HK-2 (cell line): Measurements from ENCODE around the gene MRPL20.
"Not testable (repeated sequence)": the region's sequence is repeated elsewhere in the genome, so short reads cannot be mapped to it uniquely, and the experiment has no call there.

Source experiments
- DNase-seq: peaks from one replicate; pipeline ENCODE4 v3.0.0-alpha.2; 2018; ENCODE audit not compliant: unreplicated experiment

MRPL20 gene

DNA sequence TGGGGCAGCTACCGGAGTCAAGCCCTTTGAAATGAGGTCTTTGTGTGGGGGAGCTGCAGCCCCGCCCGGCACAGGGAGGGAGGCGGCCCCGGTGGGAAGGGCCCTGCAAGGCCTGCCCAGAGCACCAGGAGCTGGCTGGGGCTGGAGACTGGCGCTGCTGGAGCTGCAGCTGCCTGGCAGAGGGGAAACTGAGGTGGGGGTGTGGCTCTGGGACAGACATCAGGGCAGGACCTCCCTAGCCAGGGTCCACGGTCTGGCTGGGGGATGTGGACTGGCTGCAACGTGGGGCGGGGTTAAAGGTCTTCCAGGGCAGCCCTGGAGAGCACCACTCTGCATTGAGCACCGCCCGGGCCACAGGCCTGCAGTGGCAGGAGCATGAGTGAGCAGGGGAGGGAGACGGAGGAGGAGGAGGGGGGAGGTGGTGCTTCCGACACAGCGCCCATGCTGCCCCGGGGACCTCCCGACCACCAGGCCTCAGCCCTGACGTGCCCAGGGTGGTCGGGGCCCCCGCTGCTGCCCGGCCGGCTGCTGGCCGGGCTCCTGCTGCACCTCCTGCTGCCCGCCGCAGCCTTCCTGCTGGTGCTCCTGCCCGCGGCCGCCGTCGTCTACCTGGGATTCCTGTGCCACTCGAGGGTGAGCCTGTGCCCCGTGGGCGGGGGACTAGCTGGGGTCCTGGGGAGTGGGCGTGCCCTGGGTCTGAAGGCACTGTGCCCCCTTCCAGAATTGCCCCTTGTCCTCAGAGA is 18.8 kb upstream of the MRPL20 start:
- DNase-seq: no peak

DNA sequence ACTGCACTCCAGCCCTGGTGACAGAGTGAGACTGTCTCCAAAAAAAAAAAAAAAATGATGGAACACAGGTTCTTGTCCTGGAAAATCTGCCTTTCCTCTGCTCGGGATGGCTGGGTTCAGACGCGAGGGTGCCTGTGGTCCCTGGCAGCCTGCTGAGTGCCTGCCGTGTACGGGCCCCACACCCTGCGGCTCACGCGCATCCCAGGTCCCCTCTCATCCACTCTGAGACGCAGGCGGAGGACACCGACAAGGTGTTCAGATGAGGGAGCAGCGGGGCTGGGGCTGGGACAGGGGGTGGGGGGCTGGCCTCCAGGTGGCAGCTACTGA is 18.3 kb upstream of the MRPL20 start:
- no peak for DNase-seq

DNA sequence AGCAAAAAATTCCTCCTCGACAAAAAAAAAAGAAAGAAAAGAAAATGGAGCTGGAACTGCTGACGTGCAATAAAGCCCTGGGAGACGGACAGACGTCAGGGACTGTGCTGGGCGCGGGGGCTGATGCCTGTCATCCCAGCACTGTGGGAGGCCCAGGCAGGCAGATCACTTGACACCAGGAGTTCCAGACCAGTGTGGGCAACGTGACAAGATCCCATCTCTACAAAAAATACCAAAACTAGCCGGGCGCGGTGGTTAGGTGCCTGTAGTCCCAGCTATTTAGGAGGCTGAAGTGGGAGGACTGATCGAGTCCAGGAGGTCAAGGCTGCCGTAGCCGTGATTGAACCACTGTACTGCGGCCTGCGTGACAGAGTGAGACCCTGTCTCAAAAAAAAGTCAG is 17.6 kb upstream of the MRPL20 start:
- DNase-seq: no peak

DNA sequence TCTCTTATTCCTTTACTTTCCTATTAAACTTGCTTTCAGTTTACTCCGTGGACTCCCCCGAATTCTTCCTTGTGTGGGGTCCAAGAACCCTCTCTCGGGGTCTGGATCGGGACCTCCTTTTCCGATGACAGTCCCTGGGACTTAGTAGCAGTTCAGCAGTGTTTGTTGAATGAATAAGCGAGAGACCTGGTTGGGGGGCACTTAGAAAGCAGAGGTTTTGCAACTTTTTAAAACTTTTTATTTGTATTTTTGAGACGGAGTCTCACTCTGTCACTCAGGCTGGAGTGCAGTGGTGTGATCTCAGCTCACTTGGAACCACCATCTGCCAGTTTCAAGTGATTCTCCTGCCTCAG is 16.1 kb upstream of the MRPL20 start:
- no peak for DNase-seq

DNA sequence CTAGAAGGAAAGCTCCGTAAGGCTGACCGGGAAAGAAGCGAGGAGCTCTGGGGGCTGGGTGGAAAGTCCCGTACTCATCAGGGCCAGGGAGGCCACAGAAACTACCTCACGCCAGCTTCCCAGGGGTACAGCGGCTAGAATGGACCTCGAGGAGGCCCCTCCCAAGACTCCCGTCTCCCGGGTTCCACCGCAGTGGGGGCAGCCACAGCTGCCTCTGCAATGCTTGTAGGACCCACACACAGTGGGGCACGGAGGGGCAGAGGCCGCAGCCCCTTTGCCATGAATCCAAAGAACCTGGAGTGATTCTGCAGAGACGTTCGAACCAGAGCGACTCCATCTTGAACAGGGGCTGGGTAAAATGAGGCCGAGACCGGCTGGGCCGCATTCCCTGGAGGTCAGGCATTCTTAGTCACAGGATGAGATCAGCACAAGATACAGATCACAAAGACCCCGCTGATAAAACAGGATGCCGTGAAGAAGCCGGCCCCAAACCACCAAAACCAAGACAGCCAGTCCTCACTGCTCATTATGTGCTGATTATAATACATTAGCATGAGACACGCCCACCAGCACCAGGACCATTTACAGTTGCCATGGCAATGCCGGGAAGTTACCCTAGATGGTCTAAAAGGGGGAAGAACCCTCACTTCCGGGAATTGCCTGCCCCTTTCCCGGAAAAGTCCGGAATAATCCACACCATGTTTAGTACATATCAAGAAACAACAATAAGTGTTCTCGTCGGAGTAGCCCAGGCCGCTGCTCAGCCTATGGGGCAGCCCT is 15.6 kb upstream of the MRPL20 start:
- DNase-seq: no peak

DNA sequence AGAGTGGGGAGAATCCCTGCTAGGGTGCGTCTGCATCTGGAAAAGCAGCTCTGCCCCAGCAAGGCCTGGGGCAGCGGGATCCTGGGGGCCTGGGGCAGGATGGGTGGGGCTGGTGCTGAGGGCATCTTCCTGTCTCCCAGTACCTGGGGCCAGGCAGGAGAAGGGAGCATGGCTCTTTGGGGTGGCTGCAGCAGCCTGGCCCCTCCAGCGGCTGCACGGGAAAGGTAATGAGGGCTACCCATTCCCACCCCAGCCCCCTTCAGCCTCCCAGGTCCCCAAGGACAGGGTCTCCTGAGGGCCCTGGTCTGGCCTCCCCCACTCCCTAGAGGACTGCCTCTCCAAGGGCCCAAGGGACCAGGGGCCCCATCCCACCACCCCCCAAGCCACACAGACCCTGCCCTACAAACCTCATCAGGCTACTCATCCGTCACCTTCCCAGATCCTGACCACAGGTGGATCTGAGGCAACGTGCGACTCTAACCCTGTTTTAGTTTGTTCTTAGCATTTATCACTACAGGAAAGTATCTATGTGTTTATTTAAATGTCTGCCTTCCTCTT is 14.9 kb upstream of the MRPL20 start:
- DNase-seq: no peak

DNA sequence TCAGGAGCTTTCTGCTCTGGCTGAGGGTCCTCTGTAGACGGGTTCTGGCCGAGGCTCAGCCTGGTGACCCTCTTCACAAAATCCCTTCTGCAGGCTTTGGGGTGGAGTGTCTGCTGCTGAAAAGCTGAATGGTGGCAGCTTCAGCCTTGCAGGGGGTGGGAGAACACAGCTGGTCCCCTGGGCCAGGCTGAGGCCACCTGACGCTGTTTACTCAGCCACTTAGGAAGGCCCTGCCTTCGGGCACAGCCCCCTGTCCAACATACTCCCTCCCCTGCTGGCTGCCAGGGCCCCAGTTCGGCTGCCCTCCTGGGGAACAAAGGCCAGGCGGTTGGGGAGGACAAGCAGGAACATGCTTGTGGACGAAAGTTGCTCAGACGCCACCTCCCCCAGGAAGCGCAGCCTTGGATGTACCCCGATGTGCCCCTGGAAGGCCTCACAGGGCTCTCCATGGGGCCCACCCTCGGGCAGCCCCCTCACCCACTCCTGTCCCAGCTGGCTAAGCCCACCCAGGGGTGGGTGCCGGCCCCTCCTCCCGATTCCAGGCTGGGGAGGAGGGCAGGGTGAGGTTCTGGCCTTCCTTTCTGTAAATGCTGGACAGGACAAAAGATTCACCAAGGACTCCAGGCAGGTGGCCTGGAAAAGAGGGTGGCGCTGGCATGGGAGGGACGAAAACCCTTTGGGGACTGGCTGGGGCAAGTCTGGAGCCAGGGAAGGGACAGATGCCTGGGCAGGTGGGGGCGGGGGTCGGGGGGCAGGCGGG is 14.2 kb upstream of the MRPL20 start, which contains the start of gene ANKRD65:
Gene ANKRD65, minus strand, starts transcription at position 130 of the 760 bp plus-strand sequence. CDS start 271 bp downstream, outside the sequence.
- no peak for DNase-seq

DNA sequence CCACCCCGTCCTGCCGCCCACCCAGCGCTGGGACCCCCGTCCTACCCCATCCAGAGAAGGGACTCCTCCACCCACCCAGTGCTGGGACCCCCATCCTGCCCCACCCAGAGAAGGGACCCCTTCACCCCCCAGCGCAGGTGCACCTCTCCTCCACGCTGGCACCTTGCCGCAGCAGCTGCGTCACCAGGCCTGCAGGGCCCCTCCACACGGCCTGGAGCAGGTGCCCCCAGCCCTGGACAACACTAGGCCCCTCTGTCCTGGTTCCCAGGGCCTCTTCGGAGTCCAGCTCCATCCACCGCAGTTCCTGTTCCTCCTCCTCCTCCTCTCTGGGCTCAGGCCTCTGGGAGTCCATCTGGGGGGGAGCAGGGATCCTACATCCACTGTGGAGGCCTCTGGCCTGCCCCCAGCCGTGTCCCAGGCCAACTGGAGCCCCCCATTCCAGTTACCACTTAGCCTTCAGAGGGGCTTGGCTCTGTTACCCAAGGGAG is 13.6 kb upstream of the MRPL20 start:
- DNase-seq: no peak

DNA sequence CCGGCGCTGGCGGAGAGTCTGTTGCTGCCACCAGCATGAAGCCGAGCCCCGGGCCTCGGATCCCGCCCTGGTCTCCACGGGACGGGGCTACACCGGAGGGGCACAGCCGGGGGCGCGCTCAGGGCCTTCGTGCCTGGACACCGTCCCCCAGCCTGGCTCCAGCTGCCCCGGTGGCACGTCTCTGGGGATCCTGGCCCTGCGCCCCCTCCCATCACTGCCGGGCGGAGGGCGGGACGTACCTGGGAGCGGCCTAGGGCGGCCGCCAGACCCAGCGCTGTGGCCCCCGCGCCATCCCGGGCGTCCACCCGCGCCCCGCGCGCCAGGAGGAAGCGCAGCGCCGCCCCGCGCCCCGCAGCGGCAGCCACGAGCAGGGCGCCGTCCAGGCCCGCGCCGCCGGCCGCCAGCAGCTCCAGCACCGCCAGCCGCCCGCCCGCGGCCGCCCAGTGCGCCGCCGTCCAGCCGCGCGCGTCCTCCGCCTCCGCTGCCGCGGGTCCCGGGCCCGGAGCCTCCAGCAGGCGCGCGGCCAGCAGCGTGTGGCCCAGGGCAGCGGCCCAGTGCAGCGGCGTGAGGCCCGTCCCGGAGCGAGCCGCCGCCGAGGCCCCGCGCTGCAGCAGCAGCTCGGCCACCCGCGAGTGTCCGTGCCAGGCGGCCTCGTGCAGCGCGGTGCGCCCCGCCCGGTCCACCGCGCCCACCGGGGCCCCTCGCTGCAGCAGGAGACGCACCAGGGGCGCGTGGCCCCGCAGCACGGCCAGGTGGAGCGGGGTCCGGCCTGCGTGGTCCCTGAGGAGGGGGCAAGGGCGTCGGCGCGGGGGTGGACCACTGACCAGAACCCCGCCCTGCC is 12.9 kb upstream of the MRPL20 start:
- DNase-seq: no peak

DNA sequence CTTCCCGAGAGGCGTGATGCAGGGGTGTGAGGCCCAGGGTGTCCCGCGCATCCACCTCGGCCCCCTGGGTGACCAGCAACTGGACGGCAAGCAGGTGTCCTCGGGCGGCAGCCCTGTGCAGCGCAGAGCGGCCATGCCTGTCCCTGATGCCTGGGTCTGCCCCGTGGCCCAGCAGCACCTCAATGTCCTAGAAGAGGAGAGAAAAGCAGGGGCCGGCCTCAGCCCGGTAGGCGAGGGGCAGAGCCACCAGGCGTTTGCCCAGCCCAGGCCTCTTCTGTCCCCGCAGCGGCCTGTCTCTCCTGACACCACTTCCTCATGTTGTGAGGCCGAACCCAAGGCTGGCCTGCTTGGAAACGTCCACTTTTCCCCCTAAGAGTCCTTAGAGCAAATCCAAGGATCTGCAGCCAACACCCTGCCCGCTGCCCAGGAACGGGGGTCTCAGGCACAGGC is 12.3 kb upstream of the MRPL20 start:
- DNase-seq: no peak

DNA sequence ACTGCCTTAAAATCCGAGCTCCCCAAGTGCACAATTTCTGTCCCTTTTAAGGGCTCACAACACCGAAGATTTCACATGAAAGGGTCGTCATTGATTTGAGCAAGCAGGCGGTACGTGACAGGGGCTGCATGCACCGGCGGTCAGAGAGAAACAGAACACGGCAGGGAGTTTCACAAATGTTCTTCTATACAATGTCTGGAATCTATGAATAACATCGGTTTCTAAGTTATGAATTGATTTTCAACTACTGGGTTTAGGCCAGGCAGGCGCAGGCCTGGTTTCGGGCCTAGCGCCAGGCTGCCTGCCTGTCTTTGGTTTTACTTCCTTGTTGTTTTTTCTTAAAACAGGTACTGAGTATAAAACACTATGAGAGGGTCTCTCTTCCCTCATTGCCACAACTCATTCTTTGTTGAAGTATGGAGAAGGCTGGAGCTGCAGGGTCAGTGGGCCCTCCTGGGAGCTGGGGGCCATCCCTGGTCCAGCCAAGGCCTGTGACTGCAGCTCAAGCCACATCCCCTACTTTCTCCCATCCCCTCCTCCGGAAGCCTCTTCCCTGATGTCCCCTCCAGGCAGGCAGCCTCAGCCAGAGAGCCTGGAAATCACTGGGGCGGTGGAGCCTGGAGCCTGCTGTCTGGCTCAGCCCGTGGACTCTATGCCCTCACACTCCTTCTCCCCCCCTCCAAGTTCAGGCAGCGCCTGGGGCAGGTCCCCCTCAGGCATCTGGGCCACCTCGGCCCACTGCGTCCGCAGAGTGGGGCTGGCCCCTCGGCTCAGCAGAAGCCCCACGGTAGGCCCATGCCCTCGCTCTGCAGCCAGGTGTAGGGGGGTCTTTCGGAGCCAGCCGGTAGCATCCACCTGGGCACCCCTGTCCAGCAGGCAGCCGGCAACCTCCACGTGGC is 11.6 kb upstream of the MRPL20 start:
- no peak for DNase-seq

DNA sequence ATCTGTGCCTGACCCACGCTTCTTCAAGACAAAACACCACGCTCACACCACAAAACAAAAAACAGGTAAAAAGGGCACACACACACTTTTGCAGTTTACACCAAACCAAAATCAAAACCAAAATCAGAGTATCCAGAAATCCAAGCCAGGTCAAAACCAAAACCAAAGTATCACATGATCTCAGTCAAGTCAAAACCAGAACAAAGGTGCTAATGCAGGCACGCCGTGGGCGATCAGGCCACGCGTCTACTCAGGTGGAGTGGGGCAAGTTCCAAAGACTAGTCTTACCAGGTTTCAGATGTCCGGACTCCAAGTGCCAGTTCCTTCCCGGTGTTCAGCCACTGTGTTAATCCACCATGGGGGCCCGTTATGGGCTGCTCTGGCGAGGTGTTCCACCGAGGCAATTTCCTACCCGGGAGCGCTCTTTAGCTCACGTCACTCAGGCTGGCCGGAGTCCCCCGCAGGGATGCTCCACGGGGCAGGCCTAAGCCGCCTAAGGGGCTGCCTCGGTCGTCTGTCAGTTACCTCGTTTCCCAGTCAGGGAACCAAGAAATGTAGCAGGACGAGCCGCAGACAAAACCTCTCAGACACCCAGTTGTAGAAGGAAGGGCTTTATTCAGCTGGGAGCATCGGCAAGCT is 10.9 kb upstream of the MRPL20 start:
- not testable (repeated sequence) for DNase-seq

DNA sequence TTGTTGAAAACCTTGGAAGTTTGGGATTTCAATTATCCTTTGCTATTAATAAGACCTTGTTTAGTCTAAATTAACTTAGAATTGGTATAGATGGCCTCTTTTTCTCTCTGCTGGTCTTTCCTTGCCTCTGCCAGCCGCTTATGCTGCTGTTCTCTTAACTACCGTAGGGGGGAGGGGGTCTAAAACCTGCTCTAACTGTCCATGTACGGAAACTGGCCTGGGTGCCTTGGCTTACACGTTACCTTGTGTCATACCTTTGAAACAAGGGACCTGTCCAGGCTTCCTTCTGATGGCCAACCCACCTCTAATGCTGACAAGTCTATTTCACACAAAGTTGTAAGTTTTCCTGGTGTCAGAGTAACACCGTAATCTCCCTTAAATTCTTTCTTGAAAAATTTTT is 10.3 kb upstream of the MRPL20 start:
- not testable (repeated sequence) for DNase-seq

DNA sequence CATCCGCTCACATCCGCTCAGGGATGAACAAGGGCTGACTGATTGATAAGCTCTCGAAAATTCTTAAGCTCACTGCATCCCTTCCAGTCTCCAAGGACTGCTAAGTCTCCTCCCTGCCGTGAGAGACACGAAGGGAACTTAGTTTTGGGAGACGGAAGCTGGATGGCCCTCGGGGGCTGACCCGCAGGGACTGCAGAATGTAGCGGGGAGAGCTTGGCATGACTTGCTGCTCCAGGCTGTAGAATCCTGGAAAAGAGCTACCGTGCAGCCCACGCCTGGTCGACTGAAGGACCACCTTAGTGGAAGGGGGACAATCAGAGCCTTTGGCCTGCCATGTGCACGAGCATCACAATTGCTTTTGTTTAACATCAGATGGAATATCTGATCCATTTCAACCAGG is 8.7 kb upstream of the MRPL20 start:
- no peak for DNase-seq

DNA sequence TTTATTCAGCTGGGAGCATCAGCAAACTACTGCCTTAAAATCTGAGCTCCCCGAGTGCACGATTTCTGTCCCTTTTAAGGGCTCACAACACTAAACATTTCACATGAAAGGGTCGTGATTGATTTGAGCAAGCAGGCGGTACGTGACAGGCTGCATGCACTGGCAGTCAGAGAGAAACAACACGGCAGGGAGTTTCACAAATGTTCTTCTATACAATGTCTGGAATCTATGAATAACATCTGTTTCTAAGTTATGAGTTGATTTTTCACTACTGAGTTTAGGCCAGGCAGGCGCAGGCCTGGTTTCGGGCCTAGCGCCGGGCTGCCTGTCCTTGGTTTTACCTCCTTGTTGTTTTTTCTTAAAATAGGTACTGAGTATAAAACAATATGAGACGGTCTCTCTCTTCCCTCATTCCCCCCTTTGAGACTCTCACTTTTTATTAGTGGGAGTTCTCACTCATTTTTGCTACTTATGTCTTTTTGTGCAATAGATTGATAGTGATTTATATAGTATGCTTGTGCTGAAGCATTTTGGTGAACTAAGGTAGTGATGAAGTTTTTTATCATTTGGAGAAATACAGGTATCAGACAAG is 5.3 kb upstream of the MRPL20 start:
- DNase-seq: not testable (repeated sequence)

DNA sequence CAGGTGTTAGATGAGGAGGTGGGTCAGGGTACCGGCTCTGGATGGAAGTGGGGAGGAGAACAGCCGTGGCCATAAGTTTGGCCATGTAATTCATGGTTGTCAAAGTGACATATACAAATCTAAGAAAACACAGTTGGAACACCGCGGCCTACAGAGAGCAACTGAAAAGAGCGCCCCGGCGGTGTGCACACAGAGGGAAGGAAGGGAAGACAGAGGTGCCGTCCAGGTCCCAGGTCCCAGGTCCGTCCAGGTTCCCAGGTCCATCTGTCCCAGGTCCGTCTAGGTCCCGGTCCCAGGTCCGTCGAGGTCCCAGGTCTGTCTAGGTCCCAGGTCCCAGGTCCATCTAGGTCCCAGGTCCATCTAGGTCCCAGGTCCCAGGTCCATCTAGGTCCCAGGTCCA is 4.5 kb upstream of the MRPL20 start:
- no peak for DNase-seq

DNA sequence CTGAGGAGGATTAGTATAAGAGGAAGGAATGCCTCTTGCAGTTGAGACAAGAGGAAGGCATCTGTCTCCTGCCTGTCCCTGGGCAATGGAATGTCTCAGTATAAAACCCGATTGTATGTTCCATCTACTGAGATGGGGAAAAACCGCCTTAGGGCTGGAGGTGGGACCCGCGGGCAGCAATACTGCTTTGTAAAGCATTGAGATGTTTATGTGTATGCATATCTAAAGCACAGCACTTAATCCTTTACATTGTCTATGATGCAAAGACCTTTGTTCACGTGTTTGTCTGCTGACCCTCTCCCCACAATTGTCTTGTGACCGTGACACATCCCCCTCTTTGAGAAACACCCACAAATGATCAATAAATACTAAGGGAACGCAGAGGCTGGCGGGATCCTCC is 3.1 kb upstream of the MRPL20 start:
- DNase-seq: not testable (repeated sequence)

DNA sequence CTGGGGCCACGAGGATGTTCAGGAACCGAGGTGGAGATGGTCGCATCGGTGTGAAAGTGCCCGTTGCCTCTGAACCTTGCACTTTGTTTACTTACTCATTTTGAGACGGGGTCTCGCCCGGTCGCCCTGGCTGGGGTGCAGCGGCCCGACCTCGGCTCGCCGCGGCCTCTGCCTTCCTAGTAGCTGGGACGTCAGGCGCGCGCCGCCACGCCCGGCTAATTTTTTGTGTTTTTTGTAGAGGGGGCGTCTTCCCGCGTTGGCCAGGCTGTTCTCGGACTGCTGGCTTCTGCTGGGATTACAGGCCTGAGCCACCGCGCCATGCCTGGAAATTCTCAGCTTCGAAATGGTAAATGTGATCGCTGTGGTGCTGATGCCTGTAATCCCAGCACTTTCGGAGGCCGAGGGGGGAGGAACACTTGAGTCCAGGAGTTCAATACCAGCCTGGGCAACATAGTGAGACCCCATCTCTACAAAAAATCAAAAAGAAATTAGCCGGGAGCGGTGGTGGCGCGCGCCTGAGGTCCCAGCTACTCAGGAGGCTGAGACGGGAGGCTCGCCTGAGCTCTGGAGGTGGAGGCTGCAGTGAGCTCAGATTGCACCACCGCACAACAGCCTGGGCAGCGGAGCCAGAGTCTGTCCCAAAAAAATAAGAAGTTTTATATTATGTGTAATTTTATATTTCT is 684 bp upstream of the MRPL20 start:
- DNase-seq: peak; percentile 63
